ENCODE data around the gene METTL8.

DNA sequence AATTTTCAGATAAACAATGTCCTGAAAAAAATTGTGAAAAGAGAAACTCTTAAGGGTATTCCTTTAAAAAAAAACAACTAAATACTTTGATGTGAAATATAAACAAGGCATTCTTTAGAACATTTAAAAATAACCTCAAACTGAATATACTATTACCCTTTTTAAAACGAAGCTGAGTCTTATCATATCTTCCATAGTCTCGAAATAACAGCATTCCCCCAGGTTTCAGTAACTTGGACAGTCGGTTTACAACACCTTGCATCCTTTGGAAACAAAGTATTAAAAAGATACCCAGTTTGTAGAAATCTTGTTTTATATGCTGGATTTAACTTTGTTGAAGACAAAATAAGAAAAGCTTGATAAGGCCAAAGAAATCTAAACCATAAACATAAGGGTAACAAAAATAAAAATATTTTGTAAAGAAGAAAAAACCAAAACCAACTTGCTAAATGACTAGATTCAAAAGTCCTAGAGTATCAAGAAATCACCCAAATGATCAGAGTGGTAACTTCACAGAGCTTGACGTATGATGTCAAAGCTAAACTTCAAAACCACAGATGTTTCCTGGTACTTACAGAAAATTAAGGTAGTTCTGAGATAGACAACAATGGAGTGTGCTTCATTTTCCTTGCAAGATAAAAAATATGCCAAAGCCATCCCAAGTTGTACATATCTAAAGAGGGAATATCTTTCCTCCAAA lies 107.8 kb downstream of the METTL8 start:
- no peak for TF ChIP-seq POLR2AphosphoS5 (IDR thresholded peaks at IDR 0.05; ENCODE audit: low read depth, low read length)
- no peak for TF ChIP-seq JUND (IDR thresholded peaks at IDR 0.05)
